ENCODE results near the gene MGAT4A.
"Not testable (repeated sequence)": the region's sequence is repeated elsewhere in the genome, so short reads cannot be mapped to it uniquely, and the experiment has no call there.

Gene MGAT4A

GRCh38 chr2:98728088-98728718 is 2.7 kb downstream of the MGAT4A start:
- DNase-seq, result not testable (repeated sequence)

GRCh38 chr2:98727369-98728087 is 3.4 kb downstream of the MGAT4A start:
- no peak for DNase-seq

GRCh38 chr2:98726735-98727368 is 4.1 kb downstream of the MGAT4A start:
- no peak for DNase-seq

DNA sequence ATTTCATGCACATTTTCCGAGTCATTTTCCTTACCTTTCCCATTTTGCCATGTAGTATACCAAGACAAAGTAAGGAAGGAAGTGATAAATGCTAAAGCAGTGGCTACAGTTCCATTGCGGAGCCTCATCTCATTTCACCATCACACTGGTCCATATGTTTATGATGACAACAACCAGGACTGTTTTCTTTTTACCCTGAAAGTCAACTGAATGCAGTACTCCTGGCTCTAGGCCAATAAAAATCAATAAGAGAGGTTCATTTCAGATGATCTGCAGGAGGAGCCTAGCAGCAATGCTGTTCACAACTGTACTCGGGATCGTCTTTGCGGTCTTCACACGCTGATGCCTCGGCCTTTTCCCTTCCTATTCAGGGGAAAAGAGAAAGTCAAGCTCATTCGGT is 4.7 kb downstream of the MGAT4A start:
- DNase-seq, result no peak

- no peak for DNase-seq
Measured at GRCh38 chr2:98720286-98720685, 10.6 kb downstream of the MGAT4A start.

GRCh38 chr2:98717621-98718020 is 13.3 kb downstream of the MGAT4A start:
- no peak for DNase-seq

DNA sequence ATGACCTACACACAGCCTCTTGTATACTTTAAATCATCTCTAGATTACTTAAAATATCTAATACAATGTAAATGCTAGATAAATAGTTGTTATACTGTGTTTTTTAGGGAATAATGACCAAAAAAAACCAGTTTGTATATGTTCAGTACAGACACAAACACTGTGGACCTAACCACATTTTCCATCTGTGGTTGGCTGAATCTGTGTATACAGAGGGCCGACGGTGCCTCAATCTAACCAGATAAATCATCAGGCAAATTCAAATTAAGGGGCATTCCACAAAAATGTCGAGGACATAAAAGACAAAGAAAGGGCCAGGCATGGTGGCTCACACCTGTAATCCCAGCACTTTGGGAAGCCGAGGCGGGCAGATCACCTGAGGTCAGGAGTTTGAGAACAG is 14.1 kb downstream of the MGAT4A start:
- DNase-seq, result no peak

- no peak for DNase-seq
Measured at GRCh38 chr2:98715812-98716451, 15.0 kb downstream of the MGAT4A start.

DNA sequence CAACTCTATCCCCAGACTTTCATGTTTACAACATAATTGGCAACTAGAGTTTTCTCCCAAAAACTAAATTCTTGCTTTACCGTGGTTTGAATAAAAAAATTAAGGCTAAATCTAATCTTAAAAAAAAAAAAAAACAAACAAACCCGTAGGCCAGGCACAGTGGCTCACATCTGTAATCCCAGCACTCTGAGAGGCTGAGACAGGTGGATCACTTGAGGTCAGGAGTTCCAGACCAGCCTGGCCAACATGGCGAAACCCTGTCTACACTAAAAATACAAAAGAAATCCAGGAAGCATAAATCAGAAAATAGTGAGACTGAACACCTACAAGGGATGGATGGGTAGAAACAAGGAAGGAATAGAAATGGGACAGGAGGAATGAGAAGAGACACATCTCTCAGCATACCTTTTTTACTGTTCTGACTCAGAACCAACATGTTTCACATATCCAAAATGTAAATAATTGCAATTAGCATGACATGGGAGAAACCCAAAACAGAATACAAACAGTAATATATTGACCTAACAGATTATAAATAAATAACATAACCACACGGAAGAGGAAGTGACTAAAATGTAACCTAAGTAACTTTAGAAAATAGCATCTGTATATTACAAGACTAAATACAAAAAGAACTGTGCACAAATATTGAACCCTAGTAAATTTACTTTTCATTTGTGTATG is 17.5 kb downstream of the MGAT4A start:
- DNase-seq, result no peak

DNA sequence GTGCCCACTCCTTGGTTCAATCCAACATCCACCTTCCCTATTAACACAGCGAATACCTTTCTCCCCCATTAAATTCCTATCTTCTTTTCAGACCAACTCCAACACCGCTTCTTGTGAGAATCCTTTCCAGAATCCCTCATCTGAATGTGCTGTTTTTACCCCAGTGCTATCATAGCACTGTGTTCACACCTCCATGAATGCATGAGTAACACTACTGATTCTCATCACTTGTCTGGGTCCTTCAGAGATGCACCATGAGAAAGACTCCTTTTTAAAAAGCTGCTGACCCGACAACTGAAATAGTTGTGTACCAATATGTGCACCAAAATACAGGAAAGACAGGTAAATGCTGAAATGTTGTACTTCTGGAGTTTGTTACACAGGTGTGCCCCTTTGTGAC is 18.8 kb downstream of the MGAT4A start:
- DNase-seq, result no peak

GRCh38 chr2:98711506-98711905 is 19.4 kb downstream of the MGAT4A start:
- DNase-seq, result no peak

GRCh38 chr2:98710734-98711133 is 20.2 kb downstream of the MGAT4A start:
- DNase-seq, result no peak

DNA sequence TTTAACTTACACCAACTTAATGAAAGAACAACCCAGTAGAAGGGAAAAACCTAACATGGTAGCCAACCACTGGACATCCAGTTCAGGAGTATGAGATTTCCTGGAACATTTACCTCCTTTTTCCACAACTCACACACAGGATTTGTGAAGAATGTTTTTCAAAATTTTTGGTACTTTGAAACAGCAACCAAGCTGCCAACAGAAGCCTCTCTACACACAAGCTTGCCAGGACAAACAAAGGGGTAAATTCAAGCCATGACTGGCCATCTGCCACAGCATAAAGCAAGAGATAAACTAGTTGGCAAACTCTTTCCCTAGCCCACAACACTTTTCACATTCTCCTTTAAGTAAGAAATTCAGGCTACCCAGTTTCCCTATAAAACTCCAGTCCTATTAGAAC is 21.4 kb downstream of the MGAT4A start:
- DNase-seq, result no peak

DNA sequence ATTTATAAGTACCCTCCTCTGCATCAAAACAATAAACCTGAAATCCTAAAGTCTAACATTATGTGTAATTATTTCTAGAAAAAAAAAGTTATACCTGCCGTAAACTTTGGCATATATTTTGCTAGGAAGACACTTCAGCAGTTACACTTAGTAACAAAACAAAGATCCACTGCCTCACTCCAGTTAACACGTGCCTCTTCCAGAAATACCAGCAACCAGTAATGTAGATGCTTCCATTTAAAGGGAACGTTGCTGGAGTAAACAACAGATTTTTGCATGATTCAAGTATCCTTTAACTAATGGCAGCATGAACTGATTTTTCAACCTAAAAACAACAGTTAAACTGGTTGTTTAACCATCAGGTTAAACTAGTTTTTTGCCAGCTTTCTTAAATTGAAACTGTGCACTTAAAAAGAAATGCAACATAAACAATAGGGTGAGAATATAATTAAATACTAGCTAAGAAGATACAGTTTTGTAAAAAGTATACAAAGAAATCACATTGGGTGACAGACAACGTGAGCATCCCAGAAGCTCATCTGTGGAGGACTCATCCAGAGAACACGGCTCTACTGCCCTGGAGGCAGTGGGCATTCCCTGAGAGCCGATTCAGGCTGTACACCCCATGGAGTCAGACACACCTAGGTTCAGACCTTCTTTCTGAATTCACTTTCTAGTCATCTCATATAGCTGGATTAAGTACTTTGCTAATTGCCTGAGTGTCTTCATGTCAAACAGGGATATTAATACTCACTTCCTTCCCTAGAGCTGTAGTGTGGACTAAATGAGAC is 22.3 kb downstream of the MGAT4A start:
- DNase-seq, result no peak

GRCh38 chr2:98706591-98706990 is 24.3 kb downstream of the MGAT4A start:
- no peak for DNase-seq

DNA sequence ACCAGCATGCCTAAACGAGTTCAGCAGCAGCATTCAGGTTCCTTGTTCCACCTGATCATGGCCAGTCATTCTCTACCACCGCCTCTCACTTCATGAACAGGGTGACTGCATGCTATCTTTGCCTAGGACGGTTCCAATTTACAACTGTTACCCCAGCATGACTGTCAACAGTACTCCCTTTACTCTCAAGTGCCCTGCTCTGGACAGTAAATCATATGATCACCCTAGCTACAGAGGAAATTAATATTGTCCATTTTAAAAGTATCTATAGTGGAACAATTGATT is 25.7 kb downstream of the MGAT4A start:
- no peak for DNase-seq

GRCh38 chr2:98704499-98705332 is 26.2 kb downstream of the MGAT4A start:
- peak; percentile 12 for DNase-seq

GRCh38 chr2:98703738-98704137 is 27.2 kb downstream of the MGAT4A start:
- DNase-seq, result no peak

DNA sequence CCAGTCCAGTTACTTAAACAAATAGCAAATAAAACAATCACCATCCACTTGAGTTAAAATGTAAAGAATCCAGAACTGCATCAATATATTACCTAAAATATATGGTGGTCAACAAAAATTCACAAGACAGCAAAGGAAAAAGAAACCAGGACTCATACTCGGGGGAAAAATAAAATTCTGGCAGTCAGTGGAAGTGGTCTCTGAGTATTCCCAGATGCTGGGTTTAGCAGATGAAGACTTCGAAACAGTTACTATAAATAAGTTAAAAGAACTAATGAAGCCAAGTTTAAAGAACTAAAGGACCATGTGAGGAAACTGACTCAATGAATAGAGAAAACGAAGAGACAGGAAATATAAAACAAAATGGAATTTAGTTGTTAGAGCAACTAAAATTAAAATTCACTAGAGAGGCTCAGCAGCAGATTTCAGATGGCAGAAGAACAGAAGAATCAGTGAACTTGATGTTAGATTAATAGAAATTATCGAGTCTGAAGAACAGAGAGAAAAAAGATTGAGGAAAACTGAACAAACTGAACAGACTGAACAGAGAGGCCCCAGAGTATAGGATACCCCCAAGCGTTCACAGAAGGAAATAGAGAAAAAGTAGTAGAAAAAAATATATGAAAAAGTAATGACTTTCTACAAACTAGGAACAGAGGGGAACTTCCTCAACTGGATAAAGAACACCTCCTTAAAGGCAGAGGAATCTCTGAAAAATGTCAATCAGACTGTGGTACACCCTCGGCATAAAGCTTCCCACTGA is 27.9 kb downstream of the MGAT4A start:
- no peak for DNase-seq

GRCh38 chr2:98702127-98702802 is 28.7 kb downstream of the MGAT4A start:
- no peak for DNase-seq
